Body of pancreas (tissue), 4 donors: ENCODE measurements around the gene PLCZ1.

Experiments used
- POLR2A ChIP-seq, 3 donors: fragments of 450-650 bp; IDR thresholded peaks; one replicate each; pipeline ENCODE4 v1.6.1; 2016; ENCODE audit warnings: antibody characterized with exemption in 3 of 3, mild to moderate bottlenecking in 2 of 3
- TF ChIP-seq, protein P1 (sequence below), 7 experiments: fragments of 450-650 bp in 4 of 7; fragments of 200-600 bp in 3 of 7; sonication (generic) in 3 of 7; IDR thresholded peaks; one replicate each; pipeline ENCODE4 v1.5.1; 2016 to 2019; ENCODE audit warnings: antibody characterized with exemption in 7 of 7

DNA sequence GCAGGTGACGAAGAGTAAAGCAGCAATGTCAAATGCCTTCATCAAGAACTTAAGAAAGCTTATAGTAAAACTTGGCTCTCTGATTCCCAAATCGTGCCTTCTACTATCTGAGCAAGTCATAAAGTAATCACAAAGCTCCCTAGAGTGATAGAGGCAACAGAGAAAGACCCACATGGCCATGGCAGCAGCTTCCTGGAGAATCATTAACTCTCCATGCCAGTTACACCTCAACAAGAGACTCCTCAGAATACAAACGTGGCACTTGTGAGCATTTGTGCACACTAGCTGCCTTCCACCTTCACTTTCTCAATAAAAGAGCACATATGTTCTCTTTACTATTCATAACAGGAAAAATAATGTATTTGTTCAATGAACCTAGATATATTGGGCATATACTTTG lies 48.0 kb downstream of the PLCZ1 start:
- no peak for TF ChIP-seq POLR2A (IDR thresholded peaks at IDR 0.05)
- TF ChIP-seq, protein P1, sequence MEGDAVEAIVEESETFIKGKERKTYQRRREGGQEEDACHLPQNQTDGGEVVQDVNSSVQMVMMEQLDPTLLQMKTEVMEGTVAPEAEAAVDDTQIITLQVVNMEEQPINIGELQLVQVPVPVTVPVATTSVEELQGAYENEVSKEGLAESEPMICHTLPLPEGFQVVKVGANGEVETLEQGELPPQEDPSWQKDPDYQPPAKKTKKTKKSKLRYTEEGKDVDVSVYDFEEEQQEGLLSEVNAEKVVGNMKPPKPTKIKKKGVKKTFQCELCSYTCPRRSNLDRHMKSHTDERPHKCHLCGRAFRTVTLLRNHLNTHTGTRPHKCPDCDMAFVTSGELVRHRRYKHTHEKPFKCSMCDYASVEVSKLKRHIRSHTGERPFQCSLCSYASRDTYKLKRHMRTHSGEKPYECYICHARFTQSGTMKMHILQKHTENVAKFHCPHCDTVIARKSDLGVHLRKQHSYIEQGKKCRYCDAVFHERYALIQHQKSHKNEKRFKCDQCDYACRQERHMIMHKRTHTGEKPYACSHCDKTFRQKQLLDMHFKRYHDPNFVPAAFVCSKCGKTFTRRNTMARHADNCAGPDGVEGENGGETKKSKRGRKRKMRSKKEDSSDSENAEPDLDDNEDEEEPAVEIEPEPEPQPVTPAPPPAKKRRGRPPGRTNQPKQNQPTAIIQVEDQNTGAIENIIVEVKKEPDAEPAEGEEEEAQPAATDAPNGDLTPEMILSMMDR (IDR thresholded peaks at IDR 0.05): no peak
